ENCODE data around the gene EIF4E2.
A peak's percentile ranks its signal among the peaks of the same experiment; 100 is the strongest.

The EIF4E2 gene, protein sequence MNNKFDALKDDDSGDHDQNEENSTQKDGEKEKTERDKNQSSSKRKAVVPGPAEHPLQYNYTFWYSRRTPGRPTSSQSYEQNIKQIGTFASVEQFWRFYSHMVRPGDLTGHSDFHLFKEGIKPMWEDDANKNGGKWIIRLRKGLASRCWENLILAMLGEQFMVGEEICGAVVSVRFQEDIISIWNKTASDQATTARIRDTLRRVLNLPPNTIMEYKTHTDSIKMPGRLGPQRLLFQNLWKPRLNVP

DNA sequence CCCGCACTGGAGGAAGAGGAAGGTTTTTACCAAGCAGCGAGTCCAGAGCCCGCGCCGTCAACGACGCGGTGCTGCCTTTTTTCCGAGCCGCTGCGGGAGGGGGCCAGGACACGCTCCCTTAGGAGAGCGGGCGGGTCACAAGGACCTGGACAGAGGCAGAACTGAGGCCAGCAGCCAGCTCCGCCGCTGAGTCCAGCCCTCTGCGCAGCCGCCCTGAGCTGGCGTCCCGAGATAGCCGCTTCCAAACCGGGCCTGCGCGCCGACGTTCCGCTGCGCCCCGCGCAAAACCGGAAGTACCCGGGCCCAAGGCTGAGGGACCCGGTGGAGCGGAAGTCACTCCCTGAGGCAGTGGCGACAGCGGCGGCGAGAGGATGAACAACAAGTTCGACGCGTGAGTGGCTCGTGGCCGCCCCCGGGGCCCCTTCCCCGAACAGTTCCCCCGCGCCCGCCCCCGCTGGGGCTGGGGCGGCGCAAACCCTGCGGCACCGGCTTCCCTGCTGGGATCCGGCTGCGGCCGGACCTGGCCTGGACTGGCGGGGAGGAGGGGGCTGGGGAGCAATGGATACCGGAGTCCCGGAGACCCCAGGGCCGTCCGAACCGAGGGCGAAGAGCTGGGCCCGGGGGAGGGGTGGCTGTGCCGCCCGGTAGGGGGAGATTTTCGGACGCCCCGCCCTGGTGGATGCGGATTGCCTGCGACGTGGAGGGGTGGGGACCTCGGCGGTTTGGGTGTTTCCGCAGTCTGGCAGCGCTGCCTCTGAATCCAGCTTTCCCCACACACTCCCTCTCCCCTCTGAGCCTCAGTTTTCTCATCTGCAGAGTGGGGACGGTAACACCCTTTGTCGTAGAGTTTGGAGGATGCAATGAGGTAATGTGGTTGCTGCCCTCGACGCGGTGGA lies at the start of gene EIF4E2, which contains the start of gene TIGD1:
Gene EIF4E2 (plus strand): TSS at position 336 of the 896 bp plus-strand sequence. CDS start 36 bp downstream, at position 372.
Gene TIGD1 (minus strand): TSS at position 204 of the 896 bp plus-strand sequence. CDS start 675 bp downstream, outside the sequence.
- DNase-seq: peak; percentile 86

DNA sequence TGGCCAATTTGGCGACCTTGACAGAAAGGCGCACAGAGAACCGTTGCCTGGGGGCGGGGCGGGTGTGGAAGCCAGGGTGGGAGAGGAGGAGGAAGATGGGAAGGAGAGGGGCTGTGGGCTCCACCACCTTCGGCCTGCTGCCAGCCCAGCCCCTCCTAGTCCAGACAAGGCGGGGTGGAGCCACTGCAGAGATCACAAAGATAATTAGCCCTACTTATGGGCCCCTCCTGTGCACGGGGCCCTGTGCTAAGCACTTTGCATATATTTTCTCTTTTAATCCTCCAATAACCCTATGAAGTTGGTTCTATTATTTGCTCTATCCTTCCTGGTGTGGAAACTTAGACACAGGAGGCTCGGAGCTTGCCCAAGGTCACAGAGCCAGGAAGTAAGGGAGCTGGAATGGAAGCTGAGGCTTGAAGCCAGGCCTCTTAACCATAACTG lies 49.1 kb upstream of the EIF4E2 start:
- DNase-seq: no peak

DNA sequence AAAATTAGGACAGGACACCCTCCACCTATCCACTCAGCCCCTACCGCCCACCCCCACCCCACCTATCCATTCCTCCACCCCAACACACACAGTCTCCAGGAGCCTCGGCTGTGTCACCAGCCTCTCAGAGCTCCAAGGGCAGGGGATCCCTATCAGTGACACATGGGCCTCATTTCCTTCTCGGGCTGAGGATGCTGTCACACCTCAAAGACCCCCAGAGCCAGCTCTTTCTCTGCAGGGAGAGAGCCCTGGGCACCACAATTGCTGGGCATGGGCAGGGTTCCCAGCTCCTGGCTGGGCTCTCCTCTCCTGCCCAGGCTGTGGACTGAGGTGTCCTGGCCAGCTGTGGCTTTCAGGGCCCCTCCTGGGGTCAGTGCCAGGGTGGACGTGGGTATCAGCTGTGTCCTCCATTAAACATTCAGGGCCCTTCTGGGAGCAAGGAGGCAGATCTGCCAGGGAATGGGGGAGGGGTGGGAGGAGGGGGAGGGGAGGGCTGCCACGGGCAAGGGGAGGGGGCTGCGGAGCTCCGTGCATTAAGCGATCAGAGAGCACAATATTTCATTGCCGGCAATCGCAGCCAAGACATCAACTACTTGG lies 48.6 kb upstream of the EIF4E2 start:
- no peak for DNase-seq

DNA sequence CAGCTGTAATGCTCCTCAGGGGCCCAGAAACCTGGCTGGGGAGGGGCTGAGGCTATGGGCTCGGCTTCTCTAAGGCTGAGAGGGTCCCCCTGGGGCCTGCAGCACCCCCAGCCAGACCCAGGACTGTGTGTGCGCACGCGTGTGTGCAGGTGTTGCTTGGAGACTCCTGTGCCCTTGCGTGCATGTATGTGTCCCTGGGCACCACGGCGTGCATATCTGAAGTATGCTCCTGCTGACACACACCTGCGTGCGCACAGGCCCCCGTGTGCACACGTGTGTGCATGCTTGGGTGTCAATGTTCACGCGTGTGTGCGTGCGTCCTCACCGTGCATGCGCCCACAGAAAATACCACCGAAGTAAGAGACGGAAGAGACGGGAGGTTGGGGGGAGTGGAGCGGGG lies 48.0 kb upstream of the EIF4E2 start:
- DNase-seq: peak; percentile 22

DNA sequence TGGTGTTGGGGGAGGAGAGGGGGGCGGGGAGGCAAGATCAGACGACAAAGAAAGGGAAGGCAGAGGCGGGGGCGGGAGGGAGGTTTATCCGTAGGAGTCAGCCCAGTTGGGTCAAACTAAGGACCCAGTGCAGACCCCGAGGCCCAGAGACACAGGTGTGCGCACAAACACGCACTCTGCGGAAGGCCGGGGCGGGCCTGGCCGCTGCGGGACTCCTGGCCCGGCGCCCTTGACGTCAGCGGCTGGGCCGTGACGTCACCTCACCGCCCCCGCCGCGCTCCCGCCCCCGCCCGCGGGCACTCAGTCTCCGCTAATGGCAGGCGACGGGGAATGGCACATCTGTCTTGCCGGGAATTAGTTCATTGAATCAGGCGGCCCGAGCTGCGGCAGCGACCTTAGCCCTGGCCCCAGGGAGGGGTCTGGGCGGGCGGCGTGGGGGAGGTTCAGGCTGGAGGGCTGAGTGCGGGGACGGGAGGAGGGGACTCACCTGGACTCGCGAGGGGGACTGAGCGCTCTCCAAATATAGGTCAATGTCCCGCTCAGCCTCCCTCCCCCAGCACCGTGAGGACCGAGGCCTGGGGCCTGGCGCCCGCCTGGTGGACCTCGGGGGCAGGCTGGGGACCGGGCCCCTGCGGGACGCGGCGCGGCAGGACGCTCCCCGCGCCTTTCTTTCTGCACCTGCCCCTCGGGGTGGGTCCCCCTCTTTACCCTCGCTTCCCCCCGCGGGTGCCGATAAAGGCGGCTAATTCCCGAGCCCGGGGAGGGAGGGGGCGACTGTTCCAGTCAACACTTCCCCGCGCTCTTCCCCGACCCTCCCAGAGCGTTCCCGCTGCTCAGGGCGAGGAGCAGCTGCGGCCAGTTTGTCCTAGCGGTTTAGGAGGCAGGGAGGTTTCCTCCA lies 47.3 kb upstream of the EIF4E2 start:
- DNase-seq: peak; percentile 50

DNA sequence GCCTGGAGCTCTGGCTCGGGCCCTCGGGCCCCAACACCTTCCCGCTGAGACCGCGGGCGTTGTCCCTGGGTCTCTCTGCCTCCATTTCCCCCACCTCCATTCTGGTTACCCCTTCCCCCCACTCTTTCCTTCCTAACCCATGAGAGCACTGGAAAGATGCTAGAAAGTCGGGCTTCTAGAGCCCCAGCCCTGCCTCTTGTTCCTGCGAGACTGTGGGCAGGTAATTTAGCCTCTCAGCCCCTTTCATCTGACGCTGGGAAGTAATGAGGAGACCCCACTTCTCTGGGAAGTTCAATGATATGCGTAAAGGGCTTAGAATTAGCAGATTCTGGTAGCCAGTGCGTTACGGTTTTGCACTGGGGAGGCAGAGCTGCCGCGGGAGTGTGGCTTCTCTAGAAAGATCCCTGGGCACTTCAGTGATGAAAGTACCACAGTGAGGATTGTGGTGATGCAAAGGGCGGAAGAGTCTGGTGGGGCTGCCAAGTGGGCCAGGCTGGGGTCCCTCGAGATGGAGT lies 46.6 kb upstream of the EIF4E2 start:
- DNase-seq: no peak

DNA sequence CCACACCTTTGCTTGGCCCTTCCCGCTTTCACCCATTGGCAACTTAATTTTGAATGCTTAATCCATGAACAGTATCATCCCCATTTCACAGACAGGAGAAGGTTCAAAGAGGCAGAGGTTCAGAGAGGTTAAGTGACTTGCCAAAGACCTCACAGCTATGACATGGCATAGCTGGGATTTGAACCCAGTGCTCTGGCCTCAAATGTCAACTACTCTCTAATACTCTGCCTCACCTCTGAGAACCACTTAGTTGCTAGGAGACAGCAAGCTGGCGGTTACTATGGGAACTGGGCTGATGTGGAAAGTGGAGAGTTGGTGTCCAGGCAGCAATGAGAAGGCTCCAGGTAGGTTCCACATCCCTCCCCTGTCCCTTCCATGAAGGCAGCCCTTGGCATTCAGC lies 46.1 kb upstream of the EIF4E2 start:
- DNase-seq: no peak

DNA sequence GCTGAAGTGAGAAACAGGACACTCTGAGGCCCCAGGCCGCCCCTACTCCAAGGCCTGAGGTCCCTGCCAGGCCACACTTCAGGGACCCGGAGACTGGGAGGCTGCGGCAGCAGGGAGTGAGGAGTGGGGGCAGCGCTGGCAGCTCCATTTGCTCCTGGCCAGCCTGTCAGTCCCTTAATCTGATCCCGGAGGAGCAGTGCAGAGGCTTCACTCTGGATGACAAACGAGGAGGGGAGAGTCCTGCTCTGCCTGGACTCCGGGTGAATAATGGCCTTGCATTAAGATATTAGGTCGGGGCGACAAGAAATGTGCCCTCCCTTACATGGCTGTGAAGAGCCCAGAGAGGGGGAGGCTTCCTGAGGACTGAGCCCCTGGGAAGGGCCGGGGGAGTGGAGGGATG lies 44.6 kb upstream of the EIF4E2 start:
- no peak for DNase-seq

DNA sequence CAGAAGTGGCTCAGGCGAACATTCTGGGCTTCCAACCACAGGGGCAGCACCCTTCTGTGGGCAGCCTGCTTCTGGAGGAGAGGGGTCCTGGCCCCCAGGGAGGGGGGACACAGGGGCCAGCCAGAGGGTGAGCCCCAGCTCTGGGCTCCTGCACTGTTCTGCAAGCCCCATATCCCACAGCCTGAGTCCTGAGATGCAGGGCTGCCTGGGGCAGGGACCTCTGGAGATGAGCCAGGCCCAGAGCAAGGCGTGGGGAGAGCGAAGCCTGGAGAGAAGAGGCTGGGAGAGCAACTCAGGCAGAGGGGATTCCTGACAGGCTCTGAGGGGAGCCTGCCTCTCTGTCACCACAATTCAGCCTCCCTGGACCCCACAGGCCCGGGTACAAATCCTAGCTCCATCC lies 43.8 kb upstream of the EIF4E2 start:
- DNase-seq: no peak

DNA sequence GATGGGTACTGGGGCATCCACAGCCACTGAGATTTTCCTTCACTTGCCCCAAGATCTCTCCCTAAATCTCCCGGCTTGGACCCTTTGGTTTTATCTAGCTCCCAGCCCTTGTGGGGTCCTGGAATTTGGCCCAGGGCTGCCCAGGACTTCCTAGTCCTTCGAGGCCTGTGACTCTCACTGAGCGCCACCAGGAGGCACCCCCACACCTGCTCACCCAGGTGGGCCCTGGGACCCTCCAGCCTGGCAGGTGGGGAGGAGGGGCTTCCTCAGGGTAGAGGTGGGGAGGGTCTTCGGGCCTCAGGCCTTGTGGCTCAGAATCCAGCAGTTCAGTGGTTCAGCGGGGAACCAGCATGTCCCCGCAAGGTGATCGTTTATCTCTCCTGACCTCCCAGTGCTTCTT lies 42.2 kb upstream of the EIF4E2 start:
- DNase-seq: no peak

DNA sequence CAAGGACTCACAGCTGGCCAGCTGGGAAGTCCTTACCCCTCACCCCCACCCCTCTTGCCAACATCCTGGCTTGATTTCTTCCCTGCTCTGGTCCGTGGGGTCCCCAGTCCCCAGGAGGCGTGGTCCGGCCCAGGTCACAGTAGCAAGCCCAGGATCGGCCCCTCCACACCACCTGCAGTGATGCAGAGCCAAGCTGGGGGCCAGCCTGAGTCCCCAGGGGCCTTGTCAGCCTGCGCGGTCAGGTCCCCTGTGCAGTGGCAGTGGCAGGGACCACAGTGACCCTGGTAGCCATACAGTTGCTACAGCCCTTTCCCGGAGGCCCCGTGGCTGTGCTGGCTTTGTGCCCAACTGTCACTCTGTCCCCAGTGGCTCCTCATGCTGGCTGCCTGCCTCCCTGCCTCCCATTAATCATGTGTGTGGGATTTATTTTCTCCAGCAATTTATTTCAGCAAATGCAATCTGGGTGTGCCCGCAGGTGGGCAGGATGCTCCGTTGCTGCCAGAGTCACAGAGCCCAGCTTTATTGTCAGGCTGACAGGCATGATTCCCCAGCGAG lies 39.1 kb upstream of the EIF4E2 start:
- DNase-seq: no peak

DNA sequence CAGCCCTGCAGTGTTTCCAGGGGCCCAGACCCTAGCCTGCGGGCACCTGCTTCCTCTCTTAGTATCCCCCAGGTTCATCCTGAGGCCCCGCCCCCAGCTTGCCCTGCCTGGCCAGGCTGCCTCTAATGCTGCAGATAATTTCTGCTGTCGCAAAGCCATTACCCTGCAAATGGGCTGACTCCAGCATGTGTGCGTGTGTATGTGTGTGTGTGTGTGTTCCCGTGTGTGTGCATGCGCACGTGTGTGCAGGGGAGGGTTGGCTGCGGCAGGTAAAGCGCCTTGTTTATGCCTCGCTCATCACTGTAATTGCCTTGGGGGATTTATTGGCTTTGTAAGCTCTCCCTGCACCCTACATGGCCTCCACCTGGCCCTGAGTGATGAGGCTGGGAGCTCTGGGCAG lies 37.9 kb upstream of the EIF4E2 start:
- no peak for DNase-seq

DNA sequence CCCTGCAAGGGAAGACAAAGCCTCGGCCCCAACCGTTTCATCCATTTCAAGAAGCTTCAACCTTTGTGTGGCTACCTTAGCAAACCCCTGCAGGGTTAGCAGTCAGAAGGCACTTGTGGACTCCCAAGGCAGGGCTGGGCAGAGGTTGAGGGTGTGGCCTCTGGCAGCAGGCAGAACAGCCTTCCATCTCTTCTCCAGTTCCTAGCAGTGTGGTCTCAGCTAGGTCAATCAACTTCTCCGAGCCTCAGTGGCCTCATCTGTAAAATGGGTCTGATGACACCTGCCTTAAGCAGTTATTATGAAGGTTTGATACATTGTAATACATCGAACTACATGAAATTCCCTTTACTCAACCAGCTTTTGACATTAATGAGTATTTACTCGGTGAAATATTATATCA lies 37.1 kb upstream of the EIF4E2 start:
- DNase-seq: no peak

DNA sequence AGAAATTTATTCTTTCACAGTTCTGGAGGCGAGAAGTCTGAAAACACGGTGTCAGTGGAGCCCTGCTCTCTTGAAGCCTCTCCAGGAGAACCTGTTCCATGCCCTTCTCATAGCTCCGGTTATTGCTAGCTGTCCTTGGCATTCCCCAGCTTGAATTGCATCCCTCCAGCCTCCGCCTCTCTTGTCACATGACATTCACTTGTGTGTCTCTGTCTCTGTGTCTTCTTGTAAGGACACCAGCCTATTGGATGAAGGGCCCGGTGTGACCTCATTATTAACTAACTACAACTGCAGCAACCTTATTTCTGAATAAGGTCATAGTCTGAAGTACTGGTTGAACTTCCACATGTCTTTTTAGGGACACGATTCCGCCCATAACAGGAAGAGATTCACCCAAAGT lies 34.9 kb upstream of the EIF4E2 start:
- no peak for DNase-seq

DNA sequence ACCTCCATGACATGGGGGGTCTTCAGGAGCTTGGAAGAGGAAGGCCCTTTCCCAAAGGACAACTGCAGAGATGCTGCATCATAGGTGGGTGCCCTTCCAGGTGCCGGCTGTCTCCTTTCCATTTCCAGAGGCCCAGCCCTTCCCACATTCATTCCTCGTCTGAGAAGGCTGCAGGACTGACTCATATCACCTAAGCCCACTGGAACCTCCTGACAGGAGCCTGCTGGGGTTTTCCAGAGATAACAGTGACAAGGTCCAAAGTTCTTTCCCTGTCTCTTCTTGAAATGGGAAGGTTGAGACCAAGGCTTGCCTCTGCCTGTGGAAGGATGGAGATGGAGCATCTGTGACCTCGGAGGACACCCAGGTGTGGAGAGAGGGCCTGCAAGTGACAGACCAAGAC lies 33.9 kb upstream of the EIF4E2 start:
- no peak for DNase-seq

DNA sequence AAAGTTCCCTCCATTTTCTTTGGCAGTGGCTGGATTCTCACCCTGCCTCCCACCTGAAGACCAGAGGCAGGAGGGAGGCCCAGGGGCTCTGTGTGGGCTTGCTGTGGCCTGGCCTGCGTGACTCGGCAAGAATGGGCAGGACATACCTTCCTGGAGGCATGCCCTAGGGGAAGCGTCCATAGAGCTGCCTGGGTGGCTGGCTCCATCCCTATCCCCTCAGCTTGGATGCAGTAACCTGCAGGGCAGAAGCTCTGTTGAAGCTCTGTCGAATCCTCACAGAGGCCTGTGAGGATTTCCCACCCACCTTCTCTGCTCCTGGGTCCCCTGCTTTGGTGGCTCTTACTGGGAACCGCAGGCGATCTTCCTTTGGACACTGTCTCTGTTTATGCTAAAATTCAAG lies 31.6 kb upstream of the EIF4E2 start:
- no peak for DNase-seq

DNA sequence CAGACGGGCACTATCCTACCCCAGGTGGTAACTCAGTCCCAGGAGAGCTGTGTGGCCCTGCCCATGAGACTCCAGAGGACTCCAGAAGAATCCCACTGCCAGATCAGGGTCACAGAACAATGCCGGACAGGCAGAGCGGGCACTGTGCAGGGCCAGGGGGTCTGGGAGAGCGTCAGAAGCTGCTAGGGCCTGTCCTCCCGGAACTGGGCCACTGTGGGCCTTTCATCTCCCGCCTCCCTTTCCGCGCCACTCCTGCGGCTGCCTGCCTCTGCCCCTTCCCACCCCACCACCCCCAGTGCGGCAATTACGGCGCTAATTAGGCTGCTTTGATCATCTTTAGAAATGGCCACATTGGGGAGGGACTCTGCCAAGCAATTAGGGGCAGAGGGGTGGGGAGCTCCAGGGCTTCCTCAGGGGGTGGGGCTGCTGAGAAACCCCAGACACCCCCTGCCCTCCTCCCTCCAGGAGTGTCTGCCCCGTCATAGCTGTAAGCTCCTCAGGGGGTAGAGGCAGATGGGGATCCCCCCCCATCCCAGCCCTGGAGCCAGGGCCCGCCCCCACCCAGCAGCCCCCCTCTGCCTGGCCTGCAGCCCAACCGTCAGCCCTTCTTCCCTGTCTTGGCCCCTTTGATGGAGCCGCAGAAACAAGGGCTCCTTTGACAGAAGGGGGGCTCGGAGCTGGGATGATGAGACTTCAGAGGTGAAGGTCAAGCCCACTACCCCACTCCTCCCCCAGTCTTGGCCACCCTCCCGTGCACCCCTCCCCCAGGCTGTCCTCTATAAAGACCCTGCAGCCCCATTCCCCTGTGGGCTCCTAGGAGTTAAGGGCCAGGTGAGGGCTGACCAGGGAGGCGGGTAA lies 30.7 kb upstream of the EIF4E2 start, which contains the start of gene PRSS56:
Gene PRSS56 (plus strand): TSS at position 808 of the 858 bp plus-strand sequence. CDS start 211 bp downstream, outside the sequence.
- DNase-seq: no peak

DNA sequence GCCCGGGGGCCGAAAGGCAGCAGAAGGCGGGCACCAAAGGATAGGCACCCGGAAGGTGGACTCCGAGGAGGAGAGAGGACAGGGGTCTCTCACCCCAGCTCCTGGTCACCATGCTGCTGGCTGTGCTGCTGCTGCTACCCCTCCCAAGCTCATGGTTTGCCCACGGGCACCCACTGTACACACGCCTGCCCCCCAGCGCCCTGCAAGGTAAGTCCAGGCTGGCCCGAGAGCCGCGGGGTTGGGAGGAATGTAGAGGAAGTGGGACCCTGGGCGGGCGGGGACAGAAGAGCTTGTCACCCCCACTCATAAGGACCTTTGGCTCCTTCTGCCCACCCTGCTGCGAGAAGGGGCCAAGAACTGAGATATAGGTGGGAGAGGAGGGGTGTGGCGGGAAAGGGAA lies 30.0 kb upstream of the EIF4E2 start:
- DNase-seq: no peak

DNA sequence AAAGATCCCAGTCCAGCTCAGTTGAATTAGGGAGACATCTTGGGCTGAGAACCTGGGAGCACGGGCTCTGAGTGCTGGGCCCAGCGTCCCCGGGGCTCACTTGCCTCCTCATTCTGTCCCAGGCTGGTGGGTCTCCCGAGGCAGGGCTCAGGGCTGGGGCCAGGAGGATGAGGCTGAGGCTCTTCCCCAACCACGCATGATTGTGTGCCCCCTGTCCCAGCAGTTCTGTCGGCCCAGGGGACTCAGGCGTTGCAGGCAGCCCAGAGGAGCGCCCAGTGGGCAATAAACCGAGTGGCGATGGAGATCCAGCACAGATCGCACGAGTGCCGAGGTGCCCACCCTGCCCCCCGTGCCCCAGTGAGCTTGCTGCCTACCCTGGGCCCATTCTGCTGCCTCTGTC lies 29.4 kb upstream of the EIF4E2 start:
- no peak for DNase-seq

DNA sequence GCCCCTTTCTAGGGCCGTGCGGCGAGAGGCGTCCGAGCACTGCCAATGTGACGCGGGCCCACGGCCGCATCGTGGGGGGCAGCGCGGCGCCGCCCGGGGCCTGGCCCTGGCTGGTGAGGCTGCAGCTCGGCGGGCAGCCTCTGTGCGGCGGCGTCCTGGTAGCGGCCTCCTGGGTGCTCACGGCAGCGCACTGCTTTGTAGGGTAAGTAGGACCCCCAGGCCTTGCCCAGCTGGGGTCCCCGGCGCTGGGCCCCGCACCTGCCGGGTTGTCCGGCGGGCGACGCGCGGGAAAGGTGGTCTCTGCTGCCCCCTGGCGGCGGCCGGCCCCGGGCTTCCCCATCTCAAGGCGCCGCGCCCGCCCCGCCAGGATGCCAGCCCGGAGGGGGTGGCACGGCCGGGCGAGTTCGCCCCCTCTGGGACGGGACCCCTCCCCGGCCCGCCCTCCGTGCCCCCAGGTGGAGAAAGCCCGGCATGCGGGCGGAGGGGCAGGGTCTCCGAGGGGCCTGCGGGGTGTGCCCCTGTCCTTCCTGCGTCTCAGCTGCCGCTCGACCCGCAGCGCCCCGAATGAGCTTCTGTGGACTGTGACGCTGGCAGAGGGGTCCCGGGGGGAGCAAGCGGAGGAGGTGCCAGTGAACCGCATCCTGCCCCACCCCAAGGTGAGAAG lies 28.4 kb upstream of the EIF4E2 start:
- DNase-seq: peak; percentile 70

Data from activated CD4-positive, alpha-beta T cell treated with anti-CD3 and anti-CD28 coated beads, Interleukin-2, amount 50 U/mL, for 1 hour (primary cell).